Activated naive CD4-positive, alpha-beta T cell treated with anti-CD3 and anti-CD28 coated beads, Interleukin-2, amount 10 ng/mL, durations not matched to agents 7 days and 5 days (primary cell): ENCODE measurements around the gene FBXW12.

Source experiments
- CTCF ChIA-PET: fragments of 350-600 bp; sonication (Branson Sonifier 250); formaldehyde crosslinking; loops from one replicate; lab custom pipeline; 2021; ENCODE audit warnings: antibody characterized with exemption; lab: Charles Lee
- DNase-seq: peaks from one replicate; pipeline ENCODE4 v3.0.0-alpha.2; 2020
- H3K27ac Mint-ChIP-seq: one replicate; pipeline ENCODE4 v1.8.0; 2021; ENCODE audit warnings: mild to moderate bottlenecking, moderate library complexity, mixed read lengths
- H3K27me3 Mint-ChIP-seq: one replicate; pipeline ENCODE4 v1.8.0; 2021; ENCODE audit warnings: mild to moderate bottlenecking, mixed read lengths
- H3K36me3 Mint-ChIP-seq: one replicate; pipeline ENCODE4 v1.8.0; 2021; ENCODE audit warnings: mixed read lengths
- H3K4me1 Mint-ChIP-seq: one replicate; pipeline ENCODE4 v1.8.0; 2021; ENCODE audit warnings: mixed read lengths
- H3K4me3 Mint-ChIP-seq: one replicate; pipeline ENCODE4 v1.8.0; 2021; ENCODE audit warnings: mild to moderate bottlenecking, moderate library complexity, mixed read lengths
- H3K9me3 Mint-ChIP-seq: one replicate; pipeline ENCODE4 v1.8.0; 2021; ENCODE audit warnings: mixed read lengths

Gene FBXW12

DNA sequence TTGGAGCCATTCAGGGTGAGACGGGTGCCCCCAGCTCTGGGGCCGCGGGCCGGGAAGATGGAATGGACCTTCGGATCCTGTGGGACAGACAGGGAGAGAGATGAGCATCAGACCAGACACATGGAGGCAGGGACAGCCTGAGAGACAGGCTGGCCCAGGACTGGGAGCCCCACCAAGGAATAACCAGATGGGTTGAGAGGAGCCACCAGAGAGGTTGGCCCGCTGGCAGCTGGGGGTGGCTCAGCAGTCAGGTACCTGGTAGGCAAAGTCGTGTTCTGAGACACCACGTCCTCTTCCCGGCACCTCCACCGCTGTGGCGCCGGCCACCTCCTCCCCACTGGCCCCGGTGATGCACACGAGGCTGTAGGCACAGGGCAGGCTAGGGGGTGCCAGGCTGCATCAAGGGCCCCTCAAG, 44.1 kb downstream of the FBXW12 start:
- Mint-ChIP-seq H3K27ac (no peak overlapping the region), H3K4me1 (no peaks in the 10 kb centered on the region), H3K27me3 (no peaks in the 10 kb centered on the region), H3K36me3 (no peaks in the 10 kb centered on the region), H3K9me3 (no peaks in the 10 kb centered on the region), H3K4me3 (no peak overlapping the region)
- CTCF ChIA-PET: interaction anchor here (1.0 to 2.5 kb wide), 4 partner anchors 16 to 91 kb away, joined by 3 to 10 read pairs (median 6); no protein-coding TSS in a partner anchor
- no peak for DNase-seq

DNA sequence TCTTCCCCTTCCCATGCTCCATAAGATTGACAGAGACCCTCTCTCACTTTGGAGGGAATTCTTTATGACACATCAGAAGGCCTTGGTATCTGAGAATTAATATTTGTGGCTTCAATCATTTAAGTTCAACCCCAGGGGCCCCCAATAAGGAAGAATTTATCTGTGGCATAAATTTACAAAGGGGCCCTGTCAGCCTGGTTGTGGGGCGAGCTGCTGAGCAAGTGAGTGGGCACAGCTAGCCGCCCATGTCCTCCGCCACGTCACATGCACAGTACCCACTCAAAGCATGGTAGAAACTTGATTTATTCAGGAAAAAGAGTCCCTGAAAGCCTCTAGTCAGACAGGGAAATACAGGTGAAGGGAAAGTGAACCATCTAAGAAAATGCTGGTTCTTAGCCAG, 44.5 kb downstream of the FBXW12 start:
- Mint-ChIP-seq H3K9me3 (no peaks in the 10 kb centered on the region), H3K36me3 (no peaks in the 10 kb centered on the region), H3K27ac (no peak overlapping the region), H3K27me3 (no peaks in the 10 kb centered on the region), H3K4me1 (no peaks in the 10 kb centered on the region), H3K4me3 (no peak overlapping the region)
- CTCF ChIA-PET: interaction anchor here (1.0 to 2.5 kb wide), 3 partner anchors 16 to 91 kb away, joined by 3 to 10 read pairs (median 6); no protein-coding TSS in a partner anchor
- no peak for DNase-seq

- H3K4me1 Mint-ChIP-seq: peaks cover 4% of the 10 kb centered on the region
- H3K9me3 Mint-ChIP-seq: no peaks in the 10 kb centered on the region
- no peaks in the 10 kb centered on the region for H3K36me3 Mint-ChIP-seq
- no peak overlapping the region for H3K4me3 Mint-ChIP-seq
- H3K27me3 Mint-ChIP-seq: no peaks in the 10 kb centered on the region
- CTCF ChIA-PET: no interaction called here
- H3K27ac Mint-ChIP-seq: no peak overlapping the region
- DNase-seq: no peak
Observed at GRCh38 chr3:48417529-48418108, 45.6 kb downstream of the FBXW12 start.

DNA sequence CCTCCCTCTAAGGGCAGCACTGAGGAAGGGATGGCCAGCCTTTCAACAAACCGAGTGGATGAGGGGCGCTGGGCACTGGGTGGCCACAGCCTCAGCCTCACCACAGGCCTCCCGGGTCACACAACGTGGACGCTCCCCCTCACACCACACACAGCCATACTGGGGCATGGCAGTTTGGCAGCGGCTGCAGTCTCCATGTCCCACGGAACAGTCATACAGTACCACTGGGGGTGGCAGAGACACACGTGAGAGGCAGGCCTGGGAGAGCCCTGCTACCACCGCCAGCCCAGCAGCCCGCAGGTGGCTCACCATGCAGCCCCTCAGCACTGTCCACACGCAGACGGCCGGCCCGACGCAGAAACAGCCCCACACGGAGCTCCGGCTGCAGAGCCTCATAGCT, 46.1 kb downstream of the FBXW12 start:
- Mint-ChIP-seq H3K4me1 (peaks cover 4% of the 10 kb centered on the region), H3K36me3 (no peaks in the 10 kb centered on the region), H3K9me3 (no peaks in the 10 kb centered on the region), H3K4me3 (no peak overlapping the region), H3K27ac (no peak overlapping the region), H3K27me3 (peaks cover 4% of the 10 kb centered on the region)
- CTCF ChIA-PET: interaction anchor here (1.5 kb wide), 1 partner anchor 18 kb away, joined by 8 read pairs; no protein-coding TSS in a partner anchor
- no peak for DNase-seq

GRCh38 chr3:48418651-48419050, 46.6 kb downstream of the FBXW12 start:
- no peak for DNase-seq
- no peak overlapping the region for H3K4me3 Mint-ChIP-seq
- peaks cover 5% of the 10 kb centered on the region for H3K27me3 Mint-ChIP-seq
- H3K36me3 Mint-ChIP-seq: no peaks in the 10 kb centered on the region
- peaks cover 4% of the 10 kb centered on the region for H3K4me1 Mint-ChIP-seq
- CTCF ChIA-PET: interaction anchor here (1.3 to 1.5 kb wide), 2 partner anchors 17 to 18 kb away, joined by 6 to 8 read pairs; no protein-coding TSS in a partner anchor
- H3K9me3 Mint-ChIP-seq: no peaks in the 10 kb centered on the region
- no peak overlapping the region for H3K27ac Mint-ChIP-seq

DNA sequence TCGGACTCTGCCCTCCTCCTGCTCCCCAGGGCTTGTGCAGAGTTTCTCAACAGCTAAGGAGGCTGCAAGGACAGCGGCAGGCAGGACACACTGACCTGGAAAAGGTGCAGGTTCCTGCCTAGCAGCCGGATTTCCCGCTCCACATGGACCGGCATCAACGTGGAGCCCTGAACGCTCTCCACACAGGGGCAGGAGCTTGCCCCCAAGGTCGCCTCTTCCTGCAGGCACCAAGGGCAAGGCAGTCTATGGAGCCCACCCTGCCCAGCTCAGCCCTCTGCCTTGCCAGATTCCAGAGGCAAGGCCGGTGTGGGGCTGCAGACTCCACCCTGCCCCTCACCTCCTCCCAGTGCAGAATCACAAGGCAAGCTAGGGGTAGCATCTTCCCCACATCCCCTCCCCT, 47.1 kb downstream of the FBXW12 start:
- DNase-seq: no peak
- H3K36me3 Mint-ChIP-seq: no peaks in the 10 kb centered on the region

GRCh38 chr3:48419597-48419996, 47.6 kb downstream of the FBXW12 start:
- CTCF ChIA-PET: interaction anchor here (1.3 to 1.5 kb wide), 2 partner anchors 16 to 19 kb away, joined by 6 to 8 read pairs; no protein-coding TSS in a partner anchor
- no peak overlapping the region for H3K27ac Mint-ChIP-seq

More for the DNA sequence above, 47.1 kb downstream of the FBXW12 start:
- Mint-ChIP-seq H3K4me1 (peaks cover 4% of the 10 kb centered on the region), H3K4me3 (no peak overlapping the region), H3K27ac (no peak overlapping the region), H3K9me3 (no peaks in the 10 kb centered on the region), H3K27me3 (peaks cover 5% of the 10 kb centered on the region)
- CTCF ChIA-PET: interaction anchor here (1.3 to 1.5 kb wide), 2 partner anchors 17 to 18 kb away, joined by 6 to 8 read pairs; no protein-coding TSS in a partner anchor

DNA sequence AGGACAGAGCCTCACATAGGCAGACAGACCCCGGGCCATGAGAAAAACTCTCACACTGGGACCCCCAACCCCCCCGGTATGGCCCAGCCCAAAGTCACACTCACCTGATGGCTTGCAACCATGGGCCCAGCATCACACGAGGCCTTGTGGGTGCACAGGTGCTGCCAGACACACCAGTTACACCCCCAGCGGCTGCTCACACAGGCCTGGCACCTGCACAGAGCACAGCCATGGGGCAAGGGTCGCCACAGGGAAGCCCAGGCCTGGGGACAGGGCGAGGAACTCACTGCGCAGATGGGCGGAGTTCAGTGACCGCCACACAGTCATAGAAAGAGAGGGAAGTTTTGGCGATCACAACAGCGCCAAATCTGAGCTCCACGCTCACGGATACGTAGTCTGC, 48.5 kb downstream of the FBXW12 start:
- Mint-ChIP-seq H3K36me3 (no peaks in the 10 kb centered on the region), H3K4me3 (no peak overlapping the region), H3K9me3 (no peaks in the 10 kb centered on the region), H3K27ac (no peak overlapping the region), H3K4me1 (peaks cover 4% of the 10 kb centered on the region), H3K27me3 (peaks cover 13% of the 10 kb centered on the region)
- CTCF ChIA-PET: interaction anchor here (1.1 to 1.6 kb wide), 3 partner anchors 11 to 15 kb away, joined by 4 to 6 read pairs (median 4); no protein-coding TSS in a partner anchor
- no peak for DNase-seq

More at GRCh38 chr3:48419597-48419996, 47.6 kb downstream of the FBXW12 start:
- no peak for DNase-seq
- H3K36me3 Mint-ChIP-seq: no peaks in the 10 kb centered on the region
- peaks cover 4% of the 10 kb centered on the region for H3K4me1 Mint-ChIP-seq
- H3K4me3 Mint-ChIP-seq: no peak overlapping the region
- no peaks in the 10 kb centered on the region for H3K9me3 Mint-ChIP-seq
- peaks cover 8% of the 10 kb centered on the region for H3K27me3 Mint-ChIP-seq

GRCh38 chr3:48422272-48422671, 50.3 kb downstream of the FBXW12 start:
- H3K27ac Mint-ChIP-seq: no peak overlapping the region
- no peaks in the 10 kb centered on the region for H3K9me3 Mint-ChIP-seq
- H3K4me1 Mint-ChIP-seq: peaks cover 4% of the 10 kb centered on the region
- no peak overlapping the region for H3K4me3 Mint-ChIP-seq
- no peaks in the 10 kb centered on the region for H3K36me3 Mint-ChIP-seq
- H3K27me3 Mint-ChIP-seq: peaks cover 20% of the 10 kb centered on the region
- CTCF ChIA-PET: interaction anchor here (1.6 to 5.1 kb wide), 3 partner anchors 14 to 152 kb away, joined by 3 to 40 read pairs (median 10); no protein-coding TSS in a partner anchor
- DNase-seq: no peak

- H3K9me3 Mint-ChIP-seq: no peaks in the 10 kb centered on the region
- no peaks in the 10 kb centered on the region for H3K36me3 Mint-ChIP-seq
- H3K4me1 Mint-ChIP-seq: peaks cover 4% of the 10 kb centered on the region
- no peak overlapping the region for H3K27ac Mint-ChIP-seq
- peaks cover 24% of the 10 kb centered on the region for H3K27me3 Mint-ChIP-seq
- no peak overlapping the region for H3K4me3 Mint-ChIP-seq
- no peak for DNase-seq
- CTCF ChIA-PET: interaction anchor here (1.6 to 5.1 kb wide), 3 partner anchors 13 to 153 kb away, joined by 3 to 40 read pairs (median 10); no protein-coding TSS in a partner anchor
Observed at GRCh38 chr3:48422681-48423080, 50.7 kb downstream of the FBXW12 start.

DNA sequence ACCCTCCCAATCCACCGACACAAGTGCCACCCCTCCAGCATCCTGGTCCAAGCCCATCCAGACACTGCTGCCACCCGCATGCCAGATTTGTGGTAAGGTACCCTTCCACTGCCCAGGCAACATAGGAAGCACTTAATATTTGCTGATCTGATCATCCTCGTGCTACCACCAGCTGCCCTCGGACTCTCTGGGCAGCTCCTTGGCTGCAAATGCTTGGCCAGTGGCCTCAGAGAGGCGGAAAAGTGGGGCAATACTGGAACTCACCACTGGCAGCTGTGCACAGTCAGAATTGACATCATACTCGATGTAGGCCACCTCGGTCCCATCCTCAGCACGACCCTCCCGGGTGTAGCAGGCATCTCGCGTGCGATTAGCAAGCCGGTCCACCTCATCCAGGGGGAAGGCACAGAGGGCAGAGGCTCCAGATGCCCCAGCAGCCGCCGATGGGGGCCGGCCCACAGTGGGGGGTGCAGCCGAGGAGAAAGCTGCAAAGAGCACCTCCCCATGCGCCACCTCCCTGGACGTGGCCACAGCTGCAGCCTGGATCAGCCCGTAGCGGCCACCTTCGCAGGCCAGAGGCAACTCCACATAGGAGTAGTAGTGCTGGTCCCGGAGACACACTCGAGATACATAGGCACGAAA, 51.3 kb downstream of the FBXW12 start:
- Mint-ChIP-seq H3K27ac (no peak overlapping the region), H3K9me3 (no peaks in the 10 kb centered on the region), H3K36me3 (no peaks in the 10 kb centered on the region), H3K27me3 (peaks cover 31% of the 10 kb centered on the region), H3K4me3 (no peak overlapping the region), H3K4me1 (peaks cover 4% of the 10 kb centered on the region)
- DNase-seq: no peak
- CTCF ChIA-PET: interaction anchor here (0.7 to 5.1 kb wide), 4 partner anchors 9 to 153 kb away, joined by 3 to 40 read pairs (median 6); no protein-coding TSS in a partner anchor

GRCh38 chr3:48423883-48424695, 52.1 kb downstream of the FBXW12 start:
- no peak overlapping the region for H3K4me3 Mint-ChIP-seq
- no peak overlapping the region for H3K27ac Mint-ChIP-seq
- CTCF ChIA-PET: interaction anchor here (0.7 to 5.1 kb wide), 3 partner anchors 9 to 23 kb away, joined by 3 to 40 read pairs (median 10); no protein-coding TSS in a partner anchor
- no peaks in the 10 kb centered on the region for H3K9me3 Mint-ChIP-seq
- no peak for DNase-seq
- peaks cover 37% of the 10 kb centered on the region for H3K27me3 Mint-ChIP-seq
- H3K4me1 Mint-ChIP-seq: peaks cover 4% of the 10 kb centered on the region
- no peaks in the 10 kb centered on the region for H3K36me3 Mint-ChIP-seq

- CTCF ChIA-PET: interaction anchor here (1.0 to 5.1 kb wide), 4 partner anchors 9 to 124 kb away, joined by 3 to 40 read pairs (median 5); no protein-coding TSS in a partner anchor
- no peak overlapping the region for H3K4me3 Mint-ChIP-seq
- DNase-seq: no peak
- H3K4me1 Mint-ChIP-seq: peaks cover 10% of the 10 kb centered on the region
- H3K27me3 Mint-ChIP-seq: peaks cover 45% of the 10 kb centered on the region
- H3K36me3 Mint-ChIP-seq: no peaks in the 10 kb centered on the region
- no peaks in the 10 kb centered on the region for H3K9me3 Mint-ChIP-seq
- H3K27ac Mint-ChIP-seq: no peak overlapping the region
Observed at GRCh38 chr3:48425281-48425812, 53.3 kb downstream of the FBXW12 start.
